ENCODE measurements around the gene DPYD.

DPYD gene

GRCh38 chr1:97621955-97622354 is 298.9 kb downstream of the DPYD start:
- DNase-seq (ENCODE audit: low spot score): no peak

GRCh38 chr1:97619706-97620105 is 301.1 kb downstream of the DPYD start:
- no peak for DNase-seq (ENCODE audit: low spot score)

GRCh38 chr1:97610748-97611147 is 310.1 kb downstream of the DPYD start:
- no peak for DNase-seq (ENCODE audit: low spot score)

- no peak for DNase-seq (ENCODE audit: low spot score)
Measured at GRCh38 chr1:97610102-97610501, 310.7 kb downstream of the DPYD start.

- no peak for DNase-seq (ENCODE audit: low spot score)
Measured at GRCh38 chr1:97608272-97608671, 312.6 kb downstream of the DPYD start.

GRCh38 chr1:97603776-97604175 is 317.1 kb downstream of the DPYD start:
- DNase-seq (ENCODE audit: low spot score): peak; percentile 23

- DNase-seq (ENCODE audit: low spot score): no peak
Measured at GRCh38 chr1:97603218-97603617, 317.6 kb downstream of the DPYD start.

GRCh38 chr1:97599447-97599846 is 321.4 kb downstream of the DPYD start:
- no peak for DNase-seq (ENCODE audit: low spot score)

- DNase-seq (ENCODE audit: low spot score): no peak
Measured at GRCh38 chr1:97593192-97593591, 327.6 kb downstream of the DPYD start.

- no peak for DNase-seq (ENCODE audit: low spot score)
Measured at GRCh38 chr1:97588772-97589171, 332.1 kb downstream of the DPYD start.

GRCh38 chr1:97581614-97582051 is 339.2 kb downstream of the DPYD start:
- DNase-seq (ENCODE audit: low spot score): no peak

GRCh38 chr1:97577613-97578012 is 343.2 kb downstream of the DPYD start:
- DNase-seq (ENCODE audit: low spot score): no peak

GRCh38 chr1:97573553-97573952 is 347.3 kb downstream of the DPYD start:
- DNase-seq (ENCODE audit: low spot score): no peak

GRCh38 chr1:97572561-97572960 is 348.3 kb downstream of the DPYD start:
- DNase-seq (ENCODE audit: low spot score): no peak

GRCh38 chr1:97571760-97572159 is 349.1 kb downstream of the DPYD start:
- no peak for DNase-seq (ENCODE audit: low spot score)

- DNase-seq (ENCODE audit: low spot score): no peak
Measured at GRCh38 chr1:97570691-97571090, 350.1 kb downstream of the DPYD start.

GRCh38 chr1:97567000-97567749 is 353.7 kb downstream of the DPYD start:
- no peak for DNase-seq (ENCODE audit: low spot score)

GRCh38 chr1:97565886-97566285 is 354.9 kb downstream of the DPYD start:
- no peak for DNase-seq (ENCODE audit: low spot score)

- no peak for DNase-seq (ENCODE audit: low spot score)
Measured at GRCh38 chr1:97563926-97564325, 356.9 kb downstream of the DPYD start.

- DNase-seq (ENCODE audit: low spot score): no peak
Measured at GRCh38 chr1:97562081-97562480, 358.8 kb downstream of the DPYD start.

- DNase-seq (ENCODE audit: low spot score): no peak
Measured at GRCh38 chr1:97560714-97561113, 360.1 kb downstream of the DPYD start.

- DNase-seq (ENCODE audit: low spot score): no peak
Measured at GRCh38 chr1:97553971-97554370, 366.9 kb downstream of the DPYD start.

GRCh38 chr1:97551113-97551512 is 369.7 kb downstream of the DPYD start:
- no peak for DNase-seq (ENCODE audit: low spot score)

- no peak for DNase-seq (ENCODE audit: low spot score)
Measured at GRCh38 chr1:97545446-97545845, 375.4 kb downstream of the DPYD start.
